ENCODE results near the gene IFNAR1.

- TF ChIP-seq EP300 (IDR thresholded peaks at IDR 0.05) (no peak), POLR2AphosphoS5 (IDR thresholded peaks at IDR 0.05) (no peak), CTCF (IDR thresholded peaks at IDR 0.05) (no peak), POLR2A (IDR thresholded peaks at IDR 0.05; ENCODE audit: low read depth) (no peak)
Observed at GRCh38 chr21:33370305-33370704, 45.5 kb downstream of the IFNAR1 start.

Data from esophagus muscularis mucosa (tissue), 4 donors.